ENCODE results near the gene HUS1.

HUS1 gene

DNA sequence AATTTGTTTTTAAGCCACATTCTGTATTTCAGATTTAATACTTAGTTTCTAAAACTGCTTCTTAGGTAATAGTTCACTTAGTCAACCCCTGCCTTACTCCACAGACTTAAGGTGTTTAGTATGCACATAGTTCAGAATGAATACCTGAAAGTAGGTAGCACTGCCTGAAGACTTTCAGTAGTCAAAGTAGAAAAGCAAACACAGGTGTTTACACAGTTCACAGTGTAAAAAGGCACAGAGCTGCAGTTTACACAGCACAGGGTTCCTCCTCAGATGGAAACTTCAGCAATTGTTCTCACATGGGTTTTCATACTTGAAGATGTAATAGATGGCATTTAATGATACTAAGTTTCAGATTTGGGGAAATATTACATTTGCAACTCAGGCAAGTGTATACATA, 28.0 kb downstream of the HUS1 start:
- Histone ChIP-seq H3K4me3 (ENCODE audit: insufficient read depth in 1 of 2, low read depth in 1 of 2, low read length in 2 of 2) (no peak overlapping the region), H3K23ac (ENCODE audit: low read length in 2 of 2) (no peak overlapping the region), H3K9ac (ENCODE audit: low read length) (no peak overlapping the region), H2BK15ac (ENCODE audit: low read depth, poor library complexity, severe bottlenecking) (no peak overlapping the region), H2BK12ac (ENCODE audit: low read length in 2 of 2) (no peak overlapping the region), H3K18ac (ENCODE audit: low read depth in 1 of 2, low read length in 2 of 2) (no peak overlapping the region), H3K4me1 (ENCODE audit: control insufficient read depth, insufficient read depth, low read depth, low read length) (peaks cover 11% of the 10 kb centered on the region), H3K27ac (ENCODE audit: low read length, poor library complexity, severe bottlenecking) (no peak overlapping the region), H3K36me3 (ENCODE audit: control insufficient read depth in 1 of 2, insufficient read depth in 2 of 2, low read depth in 1 of 2, low read length in 2 of 2) (peaks cover 5 to 22% of the 10 kb centered on the region in 2 experiments), H2AFZ (ENCODE audit: low read depth, low read length) (no peak overlapping the region), H3K27me3 (ENCODE audit: control insufficient read depth in 1 of 2, insufficient read depth in 1 of 2, low read length in 2 of 2) (no peaks in the 10 kb centered on the region), H2AK5ac (ENCODE audit: low read length, severe bottlenecking) (no peak overlapping the region), H3K79me1 (replicated peaks; ENCODE audit: low read length, poor library complexity, severe bottlenecking) (peaks cover 6% of the 10 kb centered on the region), H2BK120ac (ENCODE audit: low read depth, low read length) (no peak overlapping the region), H2BK5ac (ENCODE audit: low read depth, low read length, poor library complexity, severe bottlenecking) (no peak overlapping the region), H3K4me2 (ENCODE audit: low read length, poor library complexity, severe bottlenecking) (no peak overlapping the region), H4K91ac (ENCODE audit: low read length) (no peak overlapping the region), H3K14ac (ENCODE audit: low read length in 2 of 2) (no peak overlapping the region), H4K8ac (ENCODE audit: low read length) (no peak overlapping the region), H3K9me3 (ENCODE audit: control insufficient read depth, low read length) (no peaks in the 10 kb centered on the region), H3K4ac (ENCODE audit: low read depth in 1 of 2, low read length in 2 of 2) (no peak overlapping the region)
- DNase-seq: no peak

DNA sequence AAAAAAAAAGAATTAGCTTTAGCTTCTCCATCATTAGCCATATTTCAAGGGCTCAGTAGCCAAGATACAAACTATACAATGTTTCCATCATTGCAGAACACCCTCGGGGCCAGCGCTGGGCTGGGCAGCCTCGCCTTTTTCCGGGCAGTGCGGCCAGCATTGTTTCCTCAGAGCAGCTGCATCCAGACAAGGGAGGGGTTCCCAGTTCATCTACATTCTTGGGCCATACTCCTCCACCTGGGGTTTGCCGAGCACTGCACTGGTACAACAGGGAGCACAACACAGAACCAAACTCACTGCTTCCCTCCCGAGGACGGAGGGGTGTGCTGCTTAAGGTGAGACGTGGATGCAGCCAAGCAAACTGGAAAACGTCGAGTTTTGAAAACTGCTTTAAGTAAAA, 28.7 kb downstream of the HUS1 start:
- DNase-seq: no peak
- Histone ChIP-seq H3K14ac (ENCODE audit: low read length in 2 of 2) (no peak overlapping the region), H3K4ac (ENCODE audit: low read depth in 1 of 2, low read length in 2 of 2) (no peak overlapping the region), H3K4me1 (ENCODE audit: control insufficient read depth, insufficient read depth, low read depth, low read length) (peaks cover 13% of the 10 kb centered on the region), H3K27me3 (ENCODE audit: control insufficient read depth in 1 of 2, insufficient read depth in 1 of 2, low read length in 2 of 2) (no peaks in the 10 kb centered on the region), H3K36me3 (ENCODE audit: control insufficient read depth in 1 of 2, insufficient read depth in 2 of 2, low read depth in 1 of 2, low read length in 2 of 2) (peaks cover 3 to 18% of the 10 kb centered on the region in 2 experiments), H2AK5ac (ENCODE audit: low read length, severe bottlenecking) (no peak overlapping the region), H3K27ac (ENCODE audit: low read length, poor library complexity, severe bottlenecking) (no peak overlapping the region), H2BK15ac (ENCODE audit: low read depth, poor library complexity, severe bottlenecking) (no peak overlapping the region), H3K79me1 (replicated peaks; ENCODE audit: low read length, poor library complexity, severe bottlenecking) (no peaks in the 10 kb centered on the region), H3K4me2 (ENCODE audit: low read length, poor library complexity, severe bottlenecking) (no peak overlapping the region), H4K91ac (ENCODE audit: low read length) (no peak overlapping the region), H2BK12ac (ENCODE audit: low read length in 2 of 2) (no peak overlapping the region), H4K8ac (ENCODE audit: low read length) (no peak overlapping the region), H3K18ac (ENCODE audit: low read depth in 1 of 2, low read length in 2 of 2) (no peak overlapping the region), H2BK120ac (ENCODE audit: low read depth, low read length) (no peak overlapping the region), H2AFZ (ENCODE audit: low read depth, low read length) (no peak overlapping the region), H2BK5ac (ENCODE audit: low read depth, low read length, poor library complexity, severe bottlenecking) (no peak overlapping the region), H3K4me3 (ENCODE audit: insufficient read depth in 1 of 2, low read depth in 1 of 2, low read length in 2 of 2) (no peak overlapping the region), H3K9me3 (ENCODE audit: control insufficient read depth, low read length) (no peaks in the 10 kb centered on the region), H3K9ac (ENCODE audit: low read length) (no peak overlapping the region), H3K23ac (ENCODE audit: low read length in 2 of 2) (no peak overlapping the region)
- WGBS: 93% methylated on average over 7 of the region's 11 CpGs

DNA sequence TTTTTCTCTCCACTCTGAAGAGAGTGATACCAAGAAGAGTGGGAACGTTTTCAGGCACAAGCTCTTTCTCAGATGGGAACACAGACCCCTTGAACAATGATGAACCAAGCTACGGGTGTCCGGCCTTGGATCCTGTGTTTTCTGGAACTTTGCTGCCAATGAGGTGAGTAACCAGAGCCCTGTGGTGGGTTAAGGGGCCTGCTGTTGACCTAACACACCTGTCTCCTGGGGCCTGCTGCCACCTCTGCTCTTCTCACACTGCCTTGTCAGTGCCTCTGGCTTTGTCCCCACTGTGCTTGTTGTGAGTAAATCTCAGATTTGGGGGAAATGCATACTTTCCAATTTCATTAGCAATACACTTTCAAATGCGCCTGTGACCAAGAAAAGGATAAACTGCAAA, 29.7 kb downstream of the HUS1 start:
- no peak overlapping the region for H4K91ac ChIP-seq (ENCODE audit: low read length)
- H3K4ac ChIP-seq (ENCODE audit: low read depth in 1 of 2, low read length in 2 of 2): no peak overlapping the region
- peaks cover 3 to 9% of the 10 kb centered on the region in 2 experiments for H3K36me3 ChIP-seq (ENCODE audit: control insufficient read depth in 1 of 2, insufficient read depth in 2 of 2, low read depth in 1 of 2, low read length in 2 of 2)
- H2BK5ac ChIP-seq (ENCODE audit: low read depth, low read length, poor library complexity, severe bottlenecking): no peak overlapping the region
- no peak overlapping the region for H2BK15ac ChIP-seq (ENCODE audit: low read depth, poor library complexity, severe bottlenecking)
- H3K27ac ChIP-seq (ENCODE audit: low read length, poor library complexity, severe bottlenecking): no peak overlapping the region
- H3K9me3 ChIP-seq (ENCODE audit: control insufficient read depth, low read length): no peaks in the 10 kb centered on the region
- H3K4me2 ChIP-seq (ENCODE audit: low read length, poor library complexity, severe bottlenecking): no peak overlapping the region
- no peak overlapping the region for H4K8ac ChIP-seq (ENCODE audit: low read length)
- no peak overlapping the region for H2AFZ ChIP-seq (ENCODE audit: low read depth, low read length)
- no peak overlapping the region for H3K23ac ChIP-seq (ENCODE audit: low read length in 2 of 2)
- H3K18ac ChIP-seq (ENCODE audit: low read depth in 1 of 2, low read length in 2 of 2): no peak overlapping the region
- no peak overlapping the region for H2BK120ac ChIP-seq (ENCODE audit: low read depth, low read length)
- H3K79me1 ChIP-seq (replicated peaks; ENCODE audit: low read length, poor library complexity, severe bottlenecking): no peaks in the 10 kb centered on the region
- H3K9ac ChIP-seq (ENCODE audit: low read length): no peak overlapping the region
- WGBS: 92% methylated on average over 4 of the region's 4 CpGs
- H3K14ac ChIP-seq (ENCODE audit: low read length in 2 of 2): no peak overlapping the region
- no peak for DNase-seq
- no peaks in the 10 kb centered on the region for H3K27me3 ChIP-seq (ENCODE audit: control insufficient read depth in 1 of 2, insufficient read depth in 1 of 2, low read length in 2 of 2)
- H2BK12ac ChIP-seq (ENCODE audit: low read length in 2 of 2): no peak overlapping the region
- no peak overlapping the region for H2AK5ac ChIP-seq (ENCODE audit: low read length, severe bottlenecking)
- H3K4me1 ChIP-seq (ENCODE audit: control insufficient read depth, insufficient read depth, low read depth, low read length): peaks cover 11% of the 10 kb centered on the region
- H3K4me3 ChIP-seq (ENCODE audit: insufficient read depth in 1 of 2, low read depth in 1 of 2, low read length in 2 of 2): no peak overlapping the region

DNA sequence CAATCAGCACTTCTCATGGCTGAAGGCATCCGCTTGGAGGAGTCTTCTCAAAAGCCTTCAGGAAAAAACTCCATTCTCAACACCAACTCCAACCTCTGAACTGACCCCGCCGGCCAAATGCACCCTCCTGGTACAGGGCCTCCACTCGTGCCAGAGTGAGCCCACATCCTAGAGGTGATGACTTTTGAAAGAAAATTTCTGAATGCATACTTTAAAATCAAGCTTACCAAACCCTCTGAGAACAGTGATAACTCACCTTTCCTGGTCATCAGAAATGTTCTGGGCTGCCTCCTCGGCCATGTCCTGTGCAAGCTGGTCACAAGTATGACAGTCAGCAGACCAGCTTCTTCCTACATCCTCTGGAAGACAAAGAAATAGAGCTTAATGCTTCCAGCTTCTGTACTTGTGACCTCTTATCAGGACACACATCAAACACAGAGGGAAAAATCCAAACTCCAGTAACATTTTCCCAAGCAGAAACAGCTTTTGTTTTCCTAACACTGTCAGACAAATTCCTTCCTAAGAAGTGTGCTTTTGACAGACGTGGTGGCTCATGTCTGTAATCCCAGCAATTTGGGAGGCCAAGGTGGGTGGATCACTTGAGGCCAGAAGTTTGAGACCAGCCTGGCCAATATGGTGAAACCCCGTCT, 31.1 kb downstream of the HUS1 start, which contains the start of gene PKD1L1:
Gene PKD1L1 (minus strand): TSS at position 326 of the 650 bp plus-strand sequence. CDS start 26 bp downstream, at position 300.
- Histone ChIP-seq H3K27me3 (ENCODE audit: control insufficient read depth in 1 of 2, insufficient read depth in 1 of 2, low read length in 2 of 2) (no peaks in the 10 kb centered on the region), H3K4ac (ENCODE audit: low read depth in 1 of 2, low read length in 2 of 2) (peak within 1 kb of the TSS in 1 of 2 experiments; percentile 43), H2BK120ac (ENCODE audit: low read depth, low read length) (no peak within 1 kb of the TSS), H3K4me3 (ENCODE audit: insufficient read depth in 1 of 2, low read depth in 1 of 2, low read length in 2 of 2) (no peak within 1 kb of the TSS), H3K27ac (ENCODE audit: low read length, poor library complexity, severe bottlenecking) (no peak within 1 kb of the TSS), H3K4me1 (ENCODE audit: control insufficient read depth, insufficient read depth, low read depth, low read length) (peaks cover 11% of the 10 kb centered on the region), H3K14ac (ENCODE audit: low read length in 2 of 2) (peak within 1 kb of the TSS in 1 of 2 experiments; percentile 30), H2BK15ac (ENCODE audit: low read depth, poor library complexity, severe bottlenecking) (no peak within 1 kb of the TSS), H3K4me2 (ENCODE audit: low read length, poor library complexity, severe bottlenecking) (no peak within 1 kb of the TSS), H3K36me3 (ENCODE audit: control insufficient read depth in 1 of 2, insufficient read depth in 2 of 2, low read depth in 1 of 2, low read length in 2 of 2) (peaks cover 0 to 3% of the 10 kb centered on the region in 2 experiments), H2BK12ac (ENCODE audit: low read length in 2 of 2) (peak within 1 kb of the TSS; percentile 17 to 55), H2AK5ac (ENCODE audit: low read length, severe bottlenecking) (no peak within 1 kb of the TSS), H3K79me1 (replicated peaks; ENCODE audit: low read length, poor library complexity, severe bottlenecking) (no peaks in the 10 kb centered on the region), H4K91ac (ENCODE audit: low read length) (no peak within 1 kb of the TSS), H2AFZ (ENCODE audit: low read depth, low read length) (no peak within 1 kb of the TSS), H3K23ac (ENCODE audit: low read length in 2 of 2) (peak within 1 kb of the TSS in 1 of 2 experiments; percentile 37), H2BK5ac (ENCODE audit: low read depth, low read length, poor library complexity, severe bottlenecking) (no peak within 1 kb of the TSS), H4K8ac (ENCODE audit: low read length) (peak within 1 kb of the TSS; percentile 14), H3K9ac (ENCODE audit: low read length) (no peak within 1 kb of the TSS), H3K18ac (ENCODE audit: low read depth in 1 of 2, low read length in 2 of 2) (peak within 1 kb of the TSS in 1 of 2 experiments; percentile 40), H3K9me3 (ENCODE audit: control insufficient read depth, low read length) (no peaks in the 10 kb centered on the region)
- DNase-seq: no peak
- 74% methylated on average over 6 of the region's 7 CpGs for WGBS

Data from mesenchymal stem cell (in vitro differentiated cells and primary cell).